CD14-positive monocyte (primary cell): ENCODE measurements around the gene KDM3B. TPM values are rescaled to one million over a fixed set of nuclear protein-coding genes. Genes with fewer than 3 reads are reported as not detected.
A peak's percentile ranks its signal among the peaks of the same experiment; 100 is the strongest.

Experiments used
- DNase-seq, 3 donors: peaks; one replicate each; pipeline ENCODE4 v3.0.0-alpha.2; 2011 to 2022
- H2AFZ ChIP-seq: 2 replicates; pipeline ENCODE4 v1.6.0; 2012; ENCODE audit warnings: mild to moderate bottlenecking, low read depth, low read length, inconsistent platforms; ENCODE audit not compliant: insufficient read depth, poor library complexity, severe bottlenecking
- H3K27ac ChIP-seq, 2 donors: 1 replicate in 1 of 2; 2 replicates in 1 of 2; pipeline ENCODE4 v1.5.1; 2012 to 2013; ENCODE audit warnings: low read length in 2 of 2, control low read depth in 1 of 2, inconsistent platforms in 1 of 2, low read depth in 1 of 2, mild to moderate bottlenecking in 1 of 2
- H3K27me3 ChIP-seq, 2 donors: one replicate each; pipeline versions ENCODE4 v1.6.0 to v1.6.1; 2011 to 2013; ENCODE audit warnings: low read length in 2 of 2; ENCODE audit not compliant: control insufficient read depth in 2 of 2, insufficient read depth in 2 of 2
- H3K36me3 ChIP-seq, 2 donors: replicated peaks in 1 of 2; 1 replicate in 1 of 2; 2 replicates in 1 of 2; pipeline versions ENCODE4 v1.5.1 to v1.6.1; 2012 to 2013; ENCODE audit warnings: low read length in 2 of 2, control low read depth in 1 of 2, inconsistent platforms in 1 of 2, mild to moderate bottlenecking in 1 of 2; ENCODE audit not compliant: insufficient read depth in 2 of 2, control insufficient read depth in 1 of 2
- H3K4me1 ChIP-seq, 2 donors: 1 replicate in 1 of 2; 2 replicates in 1 of 2; pipeline versions ENCODE4 v1.5.1 to v1.6.1; 2012 to 2013; ENCODE audit warnings: low read length in 2 of 2, control low read depth in 1 of 2, inconsistent platforms in 1 of 2, mild to moderate bottlenecking in 1 of 2, moderate library complexity in 1 of 2; ENCODE audit not compliant: insufficient read depth in 2 of 2, control insufficient read depth in 1 of 2
- H3K4me2 ChIP-seq: replicated peaks from 2 replicates; pipeline ENCODE3; 2012; ENCODE audit warnings: low read length, moderate library complexity, mild to moderate bottlenecking; ENCODE audit not compliant: poor library complexity, severe bottlenecking; ENCODE audit errors: extremely low read depth
- H3K4me3 ChIP-seq, 3 experiments: fragments of 200-600 bp in 1 of 3; sonication (generic) in 1 of 3; replicated peaks in 1 of 3; 1 replicate in 2 of 3; 2 replicates in 1 of 3; pipeline ENCODE4 v1.5.1; 2011 to 2013; ENCODE audit warnings: low read length in 3 of 3, mild to moderate bottlenecking in 3 of 3, control low read depth in 2 of 3, low read depth in 2 of 3, inconsistent platforms in 1 of 3, moderate library complexity in 1 of 3
- H3K79me2 ChIP-seq: 2 replicates; pipeline ENCODE4 v1.6.0; 2012; ENCODE audit warnings: mild to moderate bottlenecking, control low read depth, inconsistent platforms, low read length, moderate library complexity; ENCODE audit not compliant: insufficient read depth
- H3K9ac ChIP-seq: 2 replicates; pipeline ENCODE4 v1.6.0; 2017; ENCODE audit warnings: low read length, mild to moderate bottlenecking; ENCODE audit not compliant: insufficient read depth, poor library complexity, severe bottlenecking
- H3K9me3 ChIP-seq, 2 donors: replicated peaks in 1 of 2; 1 replicate in 1 of 2; 2 replicates in 1 of 2; pipeline versions ENCODE4 v1.5.1 to v1.6.1; 2012 to 2013; ENCODE audit warnings: low read length in 2 of 2, control low read depth in 1 of 2; ENCODE audit not compliant: control insufficient read depth in 1 of 2, insufficient read depth in 1 of 2
- H4K20me1 ChIP-seq: 2 replicates; pipeline ENCODE4 v1.6.0; 2012; ENCODE audit warnings: mild to moderate bottlenecking, low read length, control low read depth, moderate library complexity; ENCODE audit not compliant: insufficient read depth
- H3K27ac Mint-ChIP-seq, 7 donors: one replicate each; pipeline ENCODE4 v1.8.0; 2020; ENCODE audit warnings: mild to moderate bottlenecking in 7 of 7, mixed read lengths in 7 of 7, moderate library complexity in 6 of 7, inconsistent platforms in 2 of 7
- H3K27me3 Mint-ChIP-seq, 3 donors: one replicate each; pipeline ENCODE4 v1.8.0; 2021 to 2022; ENCODE audit warnings: low read depth in 3 of 3, mild to moderate bottlenecking in 3 of 3, mixed read lengths in 3 of 3, moderate library complexity in 3 of 3, inconsistent platforms in 1 of 3
- H3K36me3 Mint-ChIP-seq, 2 donors: one replicate each; pipeline ENCODE4 v1.8.0; 2020; ENCODE audit warnings: mixed read lengths in 2 of 2, inconsistent platforms in 1 of 2, mild to moderate bottlenecking in 1 of 2
- H3K4me1 Mint-ChIP-seq: one replicate; pipeline ENCODE4 v1.8.0; 2020; ENCODE audit warnings: mild to moderate bottlenecking, mixed read lengths
- H3K4me3 Mint-ChIP-seq, 2 donors: one replicate each; pipeline ENCODE4 v1.8.0; 2020; ENCODE audit warnings: mild to moderate bottlenecking in 2 of 2, mixed read lengths in 2 of 2, moderate library complexity in 1 of 2
- H3K9me3 Mint-ChIP-seq, 7 donors: one replicate each; pipeline ENCODE4 v1.8.0; 2020 to 2022; ENCODE audit warnings: mixed read lengths in 7 of 7, mild to moderate bottlenecking in 6 of 7, moderate library complexity in 6 of 7, inconsistent platforms in 2 of 7
- CTCF ChIP-seq: fragments of 200-600 bp; IDR thresholded peaks from one replicate; pipeline ENCODE4 v1.8.0; 2022; ENCODE audit warnings: antibody characterized with exemption, mild to moderate bottlenecking
- WGBS: methylation state at CpG from one replicate; pipeline ENCODE4 v1.1.5; 2013; ENCODE audit warnings: missing lambda C conversion rate; ENCODE audit not compliant: insufficient coverage; 5-methylcytosine and 5-hydroxymethylcytosine counted together
- intact Hi-C, 2 donors: fragments of 100-400 bp; cut with micrococcal nuclease; formaldehyde crosslinking; loops; one replicate each; pipeline versions ENCODE4 v1.15.0 to v1.15.1; 2023
- polyA plus RNA-seq, 3 donors: library from polyadenylated mRNA; depleted of rRNA in 1 of 3; unstranded in 2 of 3; stranded (reverse) in 1 of 3; fragments of 300-500 nt in 2 of 3; fragments of >200 nt in 1 of 3; fragmentation: Illumina TruSeq in 2 of 3; gene quantifications; 1 replicate in 2 of 3; 2 replicates in 1 of 3; pipeline ENCODE4 v1.2.3, GENCODE V29; 2012 to 2021

The KDM3B gene
- polyA plus RNA-seq, 3 donors, result 11.7 to 52.1 (median 17.4) TPM

- H3K9ac ChIP-seq, result no peak overlapping the region
- H3K27me3 Mint-ChIP-seq, result peaks cover 0 to 2% (median 0%) of the 10 kb centered on the region in 3 donors
- H3K27ac ChIP-seq, result no peak overlapping the region
- H3K4me1 ChIP-seq, result peaks cover 37 to 48% of the 10 kb centered on the region in 2 donors
- DNase-seq, result peak in 1 of 3 donors; percentile 11
- peaks cover 35% of the 10 kb centered on the region for H3K79me2 ChIP-seq
- peaks cover 0 to 2% of the 10 kb centered on the region in 2 donors for H3K36me3 Mint-ChIP-seq
- H3K27me3 ChIP-seq, result no peaks in the 10 kb centered on the region
- no peak overlapping the region for H3K4me3 Mint-ChIP-seq
- H3K27ac Mint-ChIP-seq, result no peak overlapping the region
- H3K36me3 ChIP-seq, result no peaks in the 10 kb centered on the region
- no peak overlapping the region for H3K4me3 ChIP-seq
- H4K20me1 ChIP-seq, result peaks cover 14% of the 10 kb centered on the region
- H3K4me1 Mint-ChIP-seq, result peaks cover 36% of the 10 kb centered on the region
- H2AFZ ChIP-seq, result no peak overlapping the region
- no peaks in the 10 kb centered on the region for H3K9me3 ChIP-seq
- no peaks in the 10 kb centered on the region for H3K9me3 Mint-ChIP-seq
- no peak for TF ChIP-seq CTCF
- H3K4me2 ChIP-seq, result no peak overlapping the region
- intact Hi-C loops, result loop anchor here (5.0 to 10.0 kb wide), 5 partner anchors 37 to 300 kb away; partner anchors contain the start of genes CDC23 (in 2 of the 2), BRD8 (in 1 of the 2), FAM13B (in 1 of the 2) and KIF20A (in 1 of the 2)
- WGBS, result 93% methylated on average over 3 of the region's 3 CpGs
These were observed 17.5 kb upstream of the KDM3B start for GRCh38 chr5:138334867-138335447.

DNA sequence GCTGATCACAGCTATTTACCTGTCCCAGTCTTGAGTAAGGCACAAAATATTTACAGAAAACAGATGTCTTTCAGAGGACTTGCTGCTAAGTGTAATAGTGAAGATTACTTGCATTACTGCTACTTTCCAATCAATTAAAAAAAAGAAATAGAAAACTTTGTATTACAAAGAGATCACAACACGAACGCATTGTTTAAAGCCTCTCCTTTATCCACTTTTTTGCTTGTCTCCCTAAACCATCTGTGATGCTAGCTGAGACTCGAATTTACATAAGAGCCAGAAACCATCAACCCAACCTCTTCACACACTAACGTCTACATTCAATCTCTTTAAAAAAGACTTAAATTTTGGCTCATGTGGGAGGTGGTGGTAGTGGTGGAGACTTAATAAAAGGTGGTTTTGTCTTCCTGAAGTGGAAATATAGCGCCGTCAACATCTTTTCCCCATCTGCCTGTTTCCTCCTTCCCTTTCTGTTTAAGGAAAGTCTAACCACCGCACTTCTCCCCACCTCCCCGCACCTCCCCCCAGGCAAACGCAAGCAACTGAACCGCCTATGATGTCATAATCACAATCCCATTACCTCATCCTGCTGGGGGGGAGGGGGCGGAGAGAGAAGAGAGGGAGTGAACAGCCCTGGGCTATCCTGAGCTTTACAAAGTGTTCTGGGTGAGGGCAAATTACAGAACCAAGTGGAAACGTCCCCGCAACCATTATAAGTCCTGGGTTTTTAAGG is 15.4 kb upstream of the KDM3B start:
- peaks cover 0 to 2% (median 0%) of the 10 kb centered on the region in 3 donors for H3K27me3 Mint-ChIP-seq
- H3K36me3 ChIP-seq, result peaks cover 8 to 11% of the 10 kb centered on the region in 2 donors
- H4K20me1 ChIP-seq, result peaks cover 36% of the 10 kb centered on the region
- 46% methylated on average over 4 of the region's 13 CpGs for whole genome bisulfite sequencing
- peak; percentile 74 to 89 (median 86) for DNase-seq
- H3K27me3 ChIP-seq, result no peaks in the 10 kb centered on the region
- peak overlapping the region; percentile 73 to 90 (median 87) for H3K4me3 ChIP-seq
- H3K9ac ChIP-seq, result peak overlapping the region; percentile 82
- H3K36me3 Mint-ChIP-seq, result peaks cover 12 to 14% of the 10 kb centered on the region in 2 donors
- H3K27ac Mint-ChIP-seq, result peak overlapping the region; percentile 98 to 100 (median 100)
- TF ChIP-seq CTCF, result no peak
- H2AFZ ChIP-seq, result peak overlapping the region; percentile 85
- peak overlapping the region; percentile 93 to 98 for H3K27ac ChIP-seq
- intact Hi-C loops, result loop anchor here (2.0 to 10.0 kb wide), 6 partner anchors 16 to 302 kb away; partner anchors contain the start of genes CDC23 (in 2 of the 2), BRD8 (in 1 of the 2), FAM13B (in 1 of the 2) and KDM3B (in 1 of the 2)
- H3K4me1 Mint-ChIP-seq, result peaks cover 37% of the 10 kb centered on the region
- peaks cover 40% of the 10 kb centered on the region for H3K79me2 ChIP-seq
- H3K4me2 ChIP-seq, result peak overlapping the region; percentile 92
- H3K9me3 Mint-ChIP-seq, result no peaks in the 10 kb centered on the region
- H3K4me3 Mint-ChIP-seq, result peak overlapping the region; percentile 81 to 94
- peaks cover 29 to 39% of the 10 kb centered on the region in 2 donors for H3K4me1 ChIP-seq
- no peaks in the 10 kb centered on the region for H3K9me3 ChIP-seq
